ENCODE data around the gene SWSAP1.
A peak's percentile ranks its signal among the peaks of the same experiment; 100 is the strongest.
"Not testable (repeated sequence)": the region's sequence is repeated elsewhere in the genome, so short reads cannot be mapped to it uniquely, and the experiment has no call there.

The SWSAP1 gene

GRCh38 chr19:11405846-11406643 is 31.6 kb downstream of the SWSAP1 start:
- peak; percentile 45; the same call in 1 of the 2 replicates for TF ChIP-seq CTCF (IDR thresholded peaks at IDR 0.05; ENCODE audit: borderline replicate concordance, insufficient read depth, low read depth, low read length)
- H3K4me3 ChIP-seq (ENCODE audit: low read depth, low read length) = no peak overlapping the region

GRCh38 chr19:11406703-11407236 is 32.3 kb downstream of the SWSAP1 start:
- H3K4me3 ChIP-seq (ENCODE audit: low read depth, low read length) = not testable (repeated sequence)

GRCh38 chr19:11408591-11408990 is 34.1 kb downstream of the SWSAP1 start:
- no peak overlapping the region for H3K4me3 ChIP-seq (ENCODE audit: low read depth, low read length)
- TF ChIP-seq CTCF (IDR thresholded peaks at IDR 0.05; ENCODE audit: borderline replicate concordance, insufficient read depth, low read depth, low read length) = no peak

- no peak overlapping the region for H3K4me3 ChIP-seq (ENCODE audit: low read depth, low read length)
- TF ChIP-seq CTCF (IDR thresholded peaks at IDR 0.05; ENCODE audit: borderline replicate concordance, insufficient read depth, low read depth, low read length) = no peak
Measured at GRCh38 chr19:11410682-11411081, 36.2 kb downstream of the SWSAP1 start.

GRCh38 chr19:11414544-11414943 is 40.1 kb downstream of the SWSAP1 start:
- H3K4me3 ChIP-seq (ENCODE audit: low read depth, low read length) = no peak overlapping the region
- no peak for TF ChIP-seq CTCF (IDR thresholded peaks at IDR 0.05; ENCODE audit: borderline replicate concordance, insufficient read depth, low read depth, low read length)

GRCh38 chr19:11416346-11417052 is 42.0 kb downstream of the SWSAP1 start:
- no peak for TF ChIP-seq CTCF (IDR thresholded peaks at IDR 0.05; ENCODE audit: borderline replicate concordance, insufficient read depth, low read depth, low read length)

GRCh38 chr19:11418094-11418548 is 43.7 kb downstream of the SWSAP1 start:
- TF ChIP-seq CTCF (IDR thresholded peaks at IDR 0.05; ENCODE audit: borderline replicate concordance, insufficient read depth, low read depth, low read length) = no peak
- H3K4me3 ChIP-seq (ENCODE audit: low read depth, low read length) = no peak overlapping the region

More at GRCh38 chr19:11416346-11417052, 42.0 kb downstream of the SWSAP1 start:
- H3K4me3 ChIP-seq (ENCODE audit: low read depth, low read length) = no peak overlapping the region
